Measurements from ENCODE around the gene RNU1-1.
"Not testable (repeated sequence)": the region's sequence is repeated elsewhere in the genome, so short reads cannot be mapped to it uniquely, and the experiment has no call there.

Gene RNU1-1

GRCh38 chr1:16521679-16522078, 7.6 kb upstream of the RNU1-1 start:
- not testable (repeated sequence) for DNase-seq (ENCODE audit: low read depth)

- no peak for DNase-seq (ENCODE audit: low read depth)
Measured at GRCh38 chr1:16521288-16521583, 7.2 kb upstream of the RNU1-1 start.

GRCh38 chr1:16520435-16521287, 6.6 kb upstream of the RNU1-1 start:
- DNase-seq (ENCODE audit: low read depth): not testable (repeated sequence)

- not testable (repeated sequence) for DNase-seq (ENCODE audit: low read depth)
Measured at GRCh38 chr1:16519255-16519951, 5.3 kb upstream of the RNU1-1 start.

GRCh38 chr1:16518913-16519254, 4.8 kb upstream of the RNU1-1 start:
- DNase-seq (ENCODE audit: low read depth): not testable (repeated sequence)

GRCh38 chr1:16516694-16517410, 2.8 kb upstream of the RNU1-1 start:
- DNase-seq (ENCODE audit: low read depth): not testable (repeated sequence)

- peak; percentile 53 for DNase-seq (ENCODE audit: low read depth)
Measured at GRCh38 chr1:16513412-16514106, 526 bp downstream of the RNU1-1 start.

GRCh38 chr1:16512624-16513411, 1.3 kb downstream of the RNU1-1 start:
- not testable (repeated sequence) for DNase-seq (ENCODE audit: low read depth)

- DNase-seq (ENCODE audit: low read depth): not testable (repeated sequence)
Measured at GRCh38 chr1:16511926-16512325, 2.2 kb downstream of the RNU1-1 start.

GRCh38 chr1:16508861-16509445, 5.1 kb downstream of the RNU1-1 start:
- DNase-seq (ENCODE audit: low read depth): not testable (repeated sequence)

- DNase-seq (ENCODE audit: low read depth): not testable (repeated sequence)
Measured at GRCh38 chr1:16506364-16507136, 7.5 kb downstream of the RNU1-1 start.

- not testable (repeated sequence) for DNase-seq (ENCODE audit: low read depth)
Measured at GRCh38 chr1:16505870-16506269, 8.2 kb downstream of the RNU1-1 start.

GRCh38 chr1:16503494-16503893, 10.6 kb downstream of the RNU1-1 start:
- no peak for DNase-seq (ENCODE audit: low read depth)

GRCh38 chr1:16501446-16501845, 12.6 kb downstream of the RNU1-1 start:
- not testable (repeated sequence) for DNase-seq (ENCODE audit: low read depth)

GRCh38 chr1:16500975-16501374, 13.1 kb downstream of the RNU1-1 start:
- DNase-seq (ENCODE audit: low read depth): not testable (repeated sequence)

- not testable (repeated sequence) for DNase-seq (ENCODE audit: low read depth)
Measured at GRCh38 chr1:16500466-16500865, 13.6 kb downstream of the RNU1-1 start.

- peak; percentile 71 for DNase-seq (ENCODE audit: low read depth)
Measured at GRCh38 chr1:16498573-16499413, 15.3 kb downstream of the RNU1-1 start.

GRCh38 chr1:16498047-16498446, 16.0 kb downstream of the RNU1-1 start:
- DNase-seq (ENCODE audit: low read depth): not testable (repeated sequence)

GRCh38 chr1:16497474-16497904, 16.6 kb downstream of the RNU1-1 start:
- not testable (repeated sequence) for DNase-seq (ENCODE audit: low read depth)
